GM12874 (cell line): ENCODE data around the gene DDX18.
A peak's percentile ranks its signal among the peaks of the same experiment; 100 is the strongest.

Experiments
- TF ChIP-seq, protein P1 (sequence below): IDR thresholded peaks from 2 replicates; pipeline ENCODE4 v1.5.1; 2011; ENCODE audit warnings: low read depth, mild to moderate bottlenecking, control low read depth, low read length, moderate library complexity; ENCODE audit not compliant: insufficient read depth

The DDX18 gene

DNA sequence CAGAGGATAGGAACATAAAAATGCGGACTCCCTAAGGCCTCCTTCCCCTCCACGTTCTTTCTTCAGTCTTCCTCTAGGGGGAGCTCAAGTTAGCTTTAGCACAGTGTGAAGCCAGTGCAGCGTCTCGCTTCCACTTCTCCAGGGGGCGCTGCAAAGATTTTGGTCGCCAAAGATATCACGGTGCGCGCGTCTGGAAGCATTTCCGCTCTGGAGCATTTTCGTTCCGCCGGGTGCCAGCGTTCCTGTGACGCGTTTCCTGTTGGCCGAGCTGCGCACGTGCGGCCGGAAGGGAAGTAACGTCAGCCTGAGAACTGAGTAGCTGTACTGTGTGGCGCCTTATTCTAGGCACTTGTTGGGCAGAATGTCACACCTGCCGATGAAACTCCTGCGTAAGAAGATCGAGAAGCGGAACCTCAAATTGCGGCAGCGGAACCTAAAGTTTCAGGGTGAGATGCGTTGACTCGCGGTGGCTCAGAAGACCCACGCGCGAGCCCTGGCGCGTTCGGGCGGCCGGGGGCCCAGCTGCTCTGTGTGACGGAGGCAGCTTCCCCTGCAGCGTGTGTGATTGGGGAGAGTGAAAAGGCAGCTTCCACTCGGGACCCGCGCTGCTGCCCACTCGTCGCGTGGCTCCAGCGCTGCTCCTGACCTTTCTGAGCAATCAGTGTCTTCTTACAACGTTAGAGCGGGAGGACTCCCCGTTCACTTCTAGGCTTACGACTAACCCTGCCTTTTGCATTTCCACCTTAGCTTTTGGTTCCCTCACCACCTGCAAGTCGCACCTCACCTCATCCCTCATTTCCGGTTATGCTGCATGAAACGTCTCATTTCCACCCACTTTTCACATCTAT lies at the start of gene DDX18:
Gene DDX18 (plus strand): TSS at position 275 of the 848 bp plus-strand sequence. CDS start 87 bp downstream, at position 362.
- TF ChIP-seq, protein P1, sequence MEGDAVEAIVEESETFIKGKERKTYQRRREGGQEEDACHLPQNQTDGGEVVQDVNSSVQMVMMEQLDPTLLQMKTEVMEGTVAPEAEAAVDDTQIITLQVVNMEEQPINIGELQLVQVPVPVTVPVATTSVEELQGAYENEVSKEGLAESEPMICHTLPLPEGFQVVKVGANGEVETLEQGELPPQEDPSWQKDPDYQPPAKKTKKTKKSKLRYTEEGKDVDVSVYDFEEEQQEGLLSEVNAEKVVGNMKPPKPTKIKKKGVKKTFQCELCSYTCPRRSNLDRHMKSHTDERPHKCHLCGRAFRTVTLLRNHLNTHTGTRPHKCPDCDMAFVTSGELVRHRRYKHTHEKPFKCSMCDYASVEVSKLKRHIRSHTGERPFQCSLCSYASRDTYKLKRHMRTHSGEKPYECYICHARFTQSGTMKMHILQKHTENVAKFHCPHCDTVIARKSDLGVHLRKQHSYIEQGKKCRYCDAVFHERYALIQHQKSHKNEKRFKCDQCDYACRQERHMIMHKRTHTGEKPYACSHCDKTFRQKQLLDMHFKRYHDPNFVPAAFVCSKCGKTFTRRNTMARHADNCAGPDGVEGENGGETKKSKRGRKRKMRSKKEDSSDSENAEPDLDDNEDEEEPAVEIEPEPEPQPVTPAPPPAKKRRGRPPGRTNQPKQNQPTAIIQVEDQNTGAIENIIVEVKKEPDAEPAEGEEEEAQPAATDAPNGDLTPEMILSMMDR = peak; percentile 99

DNA sequence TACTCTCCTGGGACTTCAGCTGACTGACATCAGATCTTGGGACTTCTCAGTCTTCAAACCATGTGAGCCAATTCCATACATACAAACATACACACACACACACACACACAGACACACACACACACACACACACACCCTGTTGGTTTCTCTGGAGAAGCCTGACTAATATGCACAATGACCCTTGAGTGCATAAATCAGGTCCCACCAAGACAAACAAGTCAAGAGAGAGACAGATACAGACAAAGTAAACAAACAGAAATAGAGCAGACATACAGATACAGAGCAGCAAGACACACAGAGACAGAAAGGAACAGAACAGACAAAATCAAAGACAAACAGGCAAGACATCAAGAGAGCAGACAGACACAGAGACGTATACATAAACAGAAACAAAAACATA lies 43.8 kb upstream of the DDX18 start:
- TF ChIP-seq, protein P1 = no peak

DNA sequence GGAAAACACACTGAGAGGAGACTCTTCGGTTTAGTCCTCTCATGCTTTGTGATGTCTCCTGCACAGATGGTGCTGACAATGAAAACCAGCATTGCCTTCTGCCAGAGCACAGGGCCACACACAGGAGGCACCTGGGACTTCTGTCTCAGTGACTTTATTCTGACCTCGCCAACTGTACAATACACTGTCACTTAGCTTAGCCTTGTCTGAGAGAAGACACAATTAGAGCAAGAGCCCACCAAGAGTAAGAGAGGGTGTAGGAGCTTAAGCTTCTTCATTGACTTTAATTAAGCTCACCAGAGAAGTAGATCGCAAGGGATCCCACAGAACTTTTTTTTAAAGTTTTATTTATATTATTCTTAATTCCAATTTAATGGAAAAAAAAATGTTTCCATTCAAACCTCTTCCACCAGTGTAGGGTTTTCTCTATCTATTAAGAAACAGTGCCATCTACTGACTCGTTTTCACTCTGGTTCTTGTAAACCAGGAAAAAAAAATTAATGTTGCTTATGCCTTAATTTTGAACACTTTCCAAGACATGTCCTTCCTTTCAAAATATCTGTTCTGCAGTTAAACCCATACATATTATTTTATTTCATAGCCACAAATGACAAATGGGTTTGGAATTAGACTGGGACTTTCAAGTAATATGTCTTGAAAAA lies 42.4 kb upstream of the DDX18 start:
- TF ChIP-seq, protein P1 = no peak

DNA sequence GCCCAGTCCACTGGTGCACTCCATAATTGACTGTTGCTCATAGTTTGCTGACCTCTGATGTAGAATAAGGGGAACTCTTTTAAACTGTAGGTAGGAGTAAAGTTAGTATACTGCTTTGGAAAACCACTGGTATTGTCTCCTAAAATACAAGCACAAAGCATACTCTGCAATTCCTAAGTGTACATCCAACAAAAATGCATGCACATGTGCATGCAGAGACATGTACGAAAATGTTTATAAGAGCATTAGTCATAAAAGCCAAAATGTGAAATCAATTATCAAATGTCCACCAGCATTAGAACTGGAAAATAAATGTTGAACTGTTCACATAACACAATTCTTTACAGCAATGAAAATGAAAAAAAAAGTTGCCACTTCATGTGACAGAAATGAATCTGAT lies 39.8 kb upstream of the DDX18 start:
- TF ChIP-seq, protein P1 = no peak

DNA sequence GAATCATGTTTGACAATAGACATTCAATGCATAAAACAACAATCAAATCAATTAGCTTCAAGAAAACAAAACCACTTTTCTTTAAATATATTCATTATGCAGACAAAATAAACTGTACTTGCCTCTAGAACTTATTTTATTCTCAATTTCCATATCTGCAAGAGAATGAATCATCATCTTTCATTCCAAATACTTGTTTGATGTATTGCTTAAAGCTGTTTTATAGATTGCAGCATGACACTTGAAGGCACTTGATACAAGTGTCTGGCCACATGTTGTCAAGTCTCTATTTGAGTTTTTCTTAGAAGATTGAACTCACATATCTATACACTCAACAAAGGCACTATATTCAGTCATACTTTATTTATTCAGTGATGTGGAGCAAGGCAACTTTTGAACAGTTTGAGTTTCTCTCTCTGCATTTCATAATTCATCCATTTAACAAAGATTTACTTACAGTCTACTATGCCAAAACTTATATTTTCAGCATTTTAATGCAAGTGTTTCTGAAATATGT lies 38.7 kb upstream of the DDX18 start:
- TF ChIP-seq, protein P1 = no peak

DNA sequence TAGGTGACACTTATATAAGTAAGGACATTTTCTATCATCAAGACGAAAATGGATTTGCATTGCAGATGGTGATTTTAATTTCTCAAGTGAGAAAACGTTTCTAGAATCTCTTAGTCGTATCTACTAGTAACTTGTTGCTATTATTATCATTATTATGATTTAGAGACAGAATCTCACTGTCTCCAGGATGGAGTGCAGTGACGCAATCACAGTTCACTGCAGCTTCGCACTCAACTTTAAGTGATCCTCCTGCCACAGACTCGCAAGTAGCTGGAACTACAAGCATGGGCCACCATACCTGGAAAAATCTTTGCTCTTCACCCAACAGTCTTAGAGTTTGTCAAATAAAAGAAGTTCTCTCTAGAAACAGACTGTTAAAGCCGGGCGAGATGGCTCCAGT lies 37.6 kb upstream of the DDX18 start:
- TF ChIP-seq, protein P1 = no peak

DNA sequence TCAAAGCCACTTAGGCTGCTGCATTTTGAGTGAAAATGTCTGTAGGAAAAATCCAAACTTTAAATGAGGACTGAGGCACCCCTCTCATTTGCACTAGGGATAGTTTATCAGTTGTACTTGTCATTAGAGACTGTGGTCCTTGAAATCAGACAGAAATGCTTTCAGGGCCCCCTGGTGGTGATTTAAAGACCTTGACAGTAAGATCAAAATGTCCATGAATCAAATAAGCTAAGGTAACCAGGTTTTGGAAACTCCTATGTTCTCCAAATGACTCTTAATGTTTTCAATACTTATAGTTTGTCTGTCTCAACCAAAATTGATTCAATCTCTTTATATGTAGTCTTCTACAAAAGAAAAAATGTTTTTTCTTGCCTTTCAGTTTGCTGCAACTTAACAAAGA lies 28.8 kb upstream of the DDX18 start:
- TF ChIP-seq, protein P1 = peak; percentile 59
